MM.1S (cell line): ENCODE measurements around the gene HEPACAM.

ENCODE experiments used
- DNase-seq: peaks from one replicate; pipeline ENCODE4 v3.0.0-alpha.2; 2015
- H2AFZ ChIP-seq: fragments of 300-600 bp; sonication (generic); 2 replicates; pipeline ENCODE4 v1.6.0; 2016; ENCODE audit warnings: antibody characterized with exemption, low read length
- H3F3A ChIP-seq: fragments of 300-600 bp; sonication (generic); 2 replicates; pipeline ENCODE4 v1.6.1; 2016; ENCODE audit warnings: mild to moderate bottlenecking, antibody characterized with exemption, low read length, moderate library complexity, mixed read lengths; ENCODE audit not compliant: insufficient read depth
- H3K27ac ChIP-seq: fragments of 300-600 bp; sonication (generic); 2 replicates; pipeline ENCODE4 v1.5.1; 2016; ENCODE audit warnings: mild to moderate bottlenecking, low read length
- H3K27me3 ChIP-seq: fragments of 300-600 bp; sonication (generic); replicated peaks from 2 replicates; pipeline ENCODE4 v1.6.0; 2016; ENCODE audit warnings: low read length; ENCODE audit not compliant: insufficient read depth
- H3K36me3 ChIP-seq: fragments of 300-600 bp; sonication (generic); replicated peaks from 2 replicates; pipeline ENCODE4 v1.6.1; 2016; ENCODE audit warnings: mild to moderate bottlenecking, low read length, mixed read lengths; ENCODE audit not compliant: insufficient read depth
- H3K4me1 ChIP-seq: fragments of 300-600 bp; sonication (generic); 2 replicates; pipeline ENCODE4 v1.6.1; 2016; ENCODE audit warnings: low read length, mixed read lengths
- H3K4me2 ChIP-seq: fragments of 300-600 bp; sonication (generic); 2 replicates; pipeline ENCODE4 v1.6.0; 2016; ENCODE audit warnings: low read depth, low read length
- H3K4me3 ChIP-seq: fragments of 300-600 bp; sonication (generic); 2 replicates; pipeline ENCODE4 v1.5.1; 2016; ENCODE audit warnings: low read length, mixed read lengths
- H3K79me2 ChIP-seq: fragments of 300-600 bp; sonication (generic); 2 replicates; pipeline ENCODE4 v1.6.1; 2016; ENCODE audit warnings: mixed run types, low read length, mixed read lengths
- H3K9ac ChIP-seq: fragments of 300-600 bp; sonication (generic); 2 replicates; pipeline ENCODE4 v1.6.1; 2016; ENCODE audit warnings: low read length, mixed read lengths
- H3K9me2 ChIP-seq: fragments of 300-600 bp; sonication (generic); replicated peaks from 2 replicates; pipeline ENCODE4 v1.6.1; 2016; ENCODE audit warnings: mild to moderate bottlenecking, low read length, mixed read lengths; ENCODE audit not compliant: insufficient read depth
- H3K9me3 ChIP-seq: fragments of 300-600 bp; sonication (generic); replicated peaks from 2 replicates; pipeline ENCODE4 v1.6.1; 2016; ENCODE audit warnings: mild to moderate bottlenecking, low read length, mixed read lengths; ENCODE audit not compliant: insufficient read depth
- H4K20me1 ChIP-seq: fragments of 300-600 bp; sonication (generic); 2 replicates; pipeline ENCODE4 v1.6.1; 2016; ENCODE audit warnings: mild to moderate bottlenecking, low read length, moderate library complexity, mixed read lengths; ENCODE audit not compliant: insufficient read depth
- EZH2 ChIP-seq: fragments of 300-600 bp; sonication (generic); optimal IDR thresholded peaks from 2 replicates; pipeline ENCODE3; 2017; ENCODE audit warnings: low read depth, mild to moderate bottlenecking, antibody characterized with exemption, low read length, mixed read lengths
- EZH2phosphoT487 ChIP-seq: fragments of 300-600 bp; sonication (generic); IDR thresholded peaks from 2 replicates; pipeline ENCODE4 v1.6.1; 2018; ENCODE audit warnings: antibody characterized with exemption, low read length
- TF ChIP-seq, protein P1 (sequence below): fragments of 300-600 bp; sonication (generic); IDR thresholded peaks from 2 replicates; pipeline ENCODE4 v1.5.1; 2016; ENCODE audit warnings: antibody characterized with exemption, low read length, mixed read lengths

HEPACAM gene

DNA sequence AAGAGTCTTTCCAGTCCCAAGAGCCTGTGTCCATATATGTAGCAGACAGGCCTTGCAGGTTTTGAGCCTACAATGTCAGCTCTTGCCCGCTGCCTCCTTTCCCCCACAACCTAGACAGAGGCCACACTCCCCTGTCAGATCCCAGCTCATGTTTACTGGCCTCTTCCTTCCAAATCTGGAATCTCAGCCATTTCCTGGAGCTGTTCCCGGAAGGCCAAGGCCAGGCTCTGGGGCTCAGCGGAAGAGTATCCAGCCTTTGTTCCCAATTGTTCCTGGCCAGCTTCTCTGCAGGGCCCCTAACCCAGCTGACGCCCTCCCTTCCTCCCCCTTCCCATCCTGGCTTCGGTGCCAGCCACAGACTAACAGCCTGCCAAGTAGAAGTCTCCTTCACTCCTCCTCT is 37.1 kb downstream of the HEPACAM start:
- Histone ChIP-seq H3K4me2 (no peak overlapping the region), H3K27ac (no peak overlapping the region)
- no peak for DNase-seq

DNA sequence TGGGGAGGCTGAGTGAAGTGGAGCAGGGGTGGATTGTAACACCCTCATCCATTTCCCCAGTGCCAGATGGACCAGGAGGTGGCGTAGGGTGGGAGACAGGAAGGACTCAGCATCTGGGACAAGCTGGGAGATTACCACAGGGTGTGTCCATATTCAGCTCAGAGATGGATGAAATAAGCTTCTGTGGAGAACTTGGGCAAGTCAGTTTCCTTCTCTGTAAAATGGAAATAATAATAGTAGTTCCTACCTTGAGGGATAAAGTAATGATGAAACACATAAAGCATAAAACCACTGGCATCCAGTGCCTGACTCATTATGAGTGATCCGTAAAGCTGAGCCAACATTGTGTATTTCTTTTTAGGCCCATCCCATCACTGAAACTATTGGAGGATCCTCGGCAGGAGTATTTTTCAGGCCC is 37.6 kb downstream of the HEPACAM start:
- H3K4me1 ChIP-seq: no peaks in the 10 kb centered on the region
- no peaks in the 10 kb centered on the region for H3K36me3 ChIP-seq
- no peak overlapping the region for H3K4me3 ChIP-seq
- no peaks in the 10 kb centered on the region for H3K9me2 ChIP-seq
- no peak overlapping the region for H2AFZ ChIP-seq
- H3K79me2 ChIP-seq: no peaks in the 10 kb centered on the region
- H3K4me2 ChIP-seq: no peak overlapping the region
- no peak for TF ChIP-seq EZH2
- TF ChIP-seq EZH2phosphoT487: no peak
- TF ChIP-seq, protein P1, sequence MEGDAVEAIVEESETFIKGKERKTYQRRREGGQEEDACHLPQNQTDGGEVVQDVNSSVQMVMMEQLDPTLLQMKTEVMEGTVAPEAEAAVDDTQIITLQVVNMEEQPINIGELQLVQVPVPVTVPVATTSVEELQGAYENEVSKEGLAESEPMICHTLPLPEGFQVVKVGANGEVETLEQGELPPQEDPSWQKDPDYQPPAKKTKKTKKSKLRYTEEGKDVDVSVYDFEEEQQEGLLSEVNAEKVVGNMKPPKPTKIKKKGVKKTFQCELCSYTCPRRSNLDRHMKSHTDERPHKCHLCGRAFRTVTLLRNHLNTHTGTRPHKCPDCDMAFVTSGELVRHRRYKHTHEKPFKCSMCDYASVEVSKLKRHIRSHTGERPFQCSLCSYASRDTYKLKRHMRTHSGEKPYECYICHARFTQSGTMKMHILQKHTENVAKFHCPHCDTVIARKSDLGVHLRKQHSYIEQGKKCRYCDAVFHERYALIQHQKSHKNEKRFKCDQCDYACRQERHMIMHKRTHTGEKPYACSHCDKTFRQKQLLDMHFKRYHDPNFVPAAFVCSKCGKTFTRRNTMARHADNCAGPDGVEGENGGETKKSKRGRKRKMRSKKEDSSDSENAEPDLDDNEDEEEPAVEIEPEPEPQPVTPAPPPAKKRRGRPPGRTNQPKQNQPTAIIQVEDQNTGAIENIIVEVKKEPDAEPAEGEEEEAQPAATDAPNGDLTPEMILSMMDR: no peak
- H3K9ac ChIP-seq: no peak overlapping the region
- H4K20me1 ChIP-seq: no peaks in the 10 kb centered on the region
- no peak for DNase-seq
- no peaks in the 10 kb centered on the region for H3F3A ChIP-seq
- no peaks in the 10 kb centered on the region for H3K9me3 ChIP-seq
- no peaks in the 10 kb centered on the region for H3K27me3 ChIP-seq
- H3K27ac ChIP-seq: no peak overlapping the region

More for the DNA sequence above, 37.1 kb downstream of the HEPACAM start:
- Histone ChIP-seq H3K9ac (no peak overlapping the region), H3K9me3 (no peaks in the 10 kb centered on the region), H3K27me3 (no peaks in the 10 kb centered on the region), H3K79me2 (no peaks in the 10 kb centered on the region), H3K4me1 (no peaks in the 10 kb centered on the region), H2AFZ (no peak overlapping the region), H3F3A (no peaks in the 10 kb centered on the region), H3K36me3 (no peaks in the 10 kb centered on the region), H4K20me1 (no peaks in the 10 kb centered on the region), H3K4me3 (no peak overlapping the region), H3K9me2 (no peaks in the 10 kb centered on the region)
- TF ChIP-seq EZH2phosphoT487 (no peak), EZH2 (no peak)
- TF ChIP-seq, protein P1: no peak

DNA sequence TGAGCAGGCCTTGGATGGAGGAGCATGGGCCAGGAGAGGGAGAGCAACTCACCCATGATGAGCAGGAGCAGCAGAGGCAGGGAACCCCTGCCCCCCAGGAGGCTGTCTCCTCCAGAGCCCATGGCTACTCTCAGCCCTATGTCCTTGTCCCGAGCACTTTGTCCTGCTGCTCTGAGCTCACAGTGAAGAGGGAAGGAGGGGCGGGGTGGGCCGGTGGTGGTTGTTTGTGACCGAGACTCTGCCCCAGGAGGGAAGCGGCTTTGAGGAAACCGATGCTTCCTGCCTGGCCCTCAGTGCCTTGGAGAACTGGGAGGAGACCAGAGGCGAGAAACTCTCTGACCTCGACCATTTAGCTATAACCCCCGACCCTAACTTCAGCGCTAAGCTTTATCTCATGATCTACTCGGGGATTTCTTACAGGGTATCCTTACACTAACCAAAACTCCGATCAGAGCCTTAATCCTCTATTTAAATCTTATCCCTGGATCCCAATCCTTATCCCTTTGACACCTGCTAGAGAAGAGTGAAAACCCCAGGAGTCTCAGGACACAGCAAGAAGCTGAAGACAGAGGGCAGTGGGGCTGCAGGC is 38.1 kb downstream of the HEPACAM start, which contains the start of gene ROBO4:
ROBO4 (minus strand) TSS at position 192 of the 589 bp plus-strand sequence; CDS start at position 122, 70 bp downstream.
- Histone ChIP-seq H2AFZ (no peak within 1 kb of the TSS), H3K4me1 (no peaks in the 10 kb centered on the region), H3K27ac (no peak within 1 kb of the TSS), H4K20me1 (no peaks in the 10 kb centered on the region), H3K79me2 (no peaks in the 10 kb centered on the region), H3K9me3 (no peaks in the 10 kb centered on the region), H3K4me2 (no peak within 1 kb of the TSS), H3K27me3 (no peaks in the 10 kb centered on the region), H3F3A (no peaks in the 10 kb centered on the region), H3K36me3 (no peaks in the 10 kb centered on the region), H3K4me3 (no peak within 1 kb of the TSS), H3K9ac (no peak within 1 kb of the TSS), H3K9me2 (no peaks in the 10 kb centered on the region)
- TF ChIP-seq EZH2: no peak
- TF ChIP-seq, protein P1: no peak
- no peak for DNase-seq
